ENCODE results near the gene LAGE3. TPM values are rescaled to one million over a fixed set of nuclear protein-coding genes. Genes with fewer than 3 reads are reported as not detected.

Gene LAGE3
- total and polyA plus RNA-seq, 2 donors (not counting 3 experiments of a cell fraction or from before 2014, with no cell fraction given), result 14.3 to 31.9 TPM

- Histone ChIP-seq H2AFZ (ENCODE audit: low read depth, low read length) (no peak overlapping the region), H3K9ac (replicated peaks; ENCODE audit: extremely low read depth, insufficient read depth, low read length) (no peak overlapping the region), H3K79me2 (ENCODE audit: control insufficient read depth, insufficient read depth, low read length) (peaks cover 25% of the 10 kb centered on the region), H3K4me3 (replicated peaks in 1 of 3; ENCODE audit: insufficient read depth in 1 of 3, low read depth in 1 of 3, low read length in 3 of 3) (no peak overlapping the region), H3K27ac (ENCODE audit: insufficient read depth, low read depth, low read length) (no peak overlapping the region), H3K4me1 (ENCODE audit: control insufficient read depth, extremely low read depth, insufficient read depth, low read length) (peaks cover 7% of the 10 kb centered on the region), H3K36me3 (ENCODE audit: control insufficient read depth in 2 of 2, extremely low read depth in 1 of 2, insufficient read depth in 2 of 2, low read length in 2 of 2) (peaks cover 0 to 26% of the 10 kb centered on the region in 2 experiments), H3K4me2 (ENCODE audit: insufficient read depth, low read length) (no peak overlapping the region), H3K27me3 (ENCODE audit: control insufficient read depth in 2 of 2, insufficient read depth in 2 of 2, low read length in 2 of 2) (no peaks in the 10 kb centered on the region), H4K20me1 (replicated peaks; ENCODE audit: control insufficient read depth, extremely low read depth, insufficient read depth, low read length) (no peaks in the 10 kb centered on the region), H3K9me3 (replicated peaks; ENCODE audit: control insufficient read depth, insufficient read depth, low read length) (no peaks in the 10 kb centered on the region), H3K9me1 (replicated peaks; ENCODE audit: control insufficient read depth, extremely low read depth, insufficient read depth, low read length) (no peaks in the 10 kb centered on the region)
- intact Hi-C loops (cut with micrococcal nuclease), result no loop called here
- ChIA-PET POLR2A (no interaction called here), CTCF (no interaction called here)
- no TSS peak for BruUV-seq (replicated peaks)
- no peak for DNase-seq (ENCODE audit: low read depth, low spot score)
- TF ChIP-seq CTCF (IDR thresholded peaks at IDR 0.05; ENCODE audit: extremely low read depth in 1 of 2, insufficient read depth in 1 of 2, low read depth in 1 of 2, low read length in 2 of 2) (no peak), EZH2 (IDR thresholded peaks at IDR 0.05; ENCODE audit: borderline replicate concordance, low read depth, low read length, severe bottlenecking) (no peak), FOS (IDR thresholded peaks at IDR 0.05; ENCODE audit: borderline replicate concordance, insufficient read depth, low read length) (no peak), POLR2A (IDR thresholded peaks at IDR 0.05; ENCODE audit: low read depth, low read length) (no peak), GATA2 (IDR thresholded peaks at IDR 0.05; ENCODE audit: insufficient read depth, insufficient read length, low read depth, low read length) (no peak)
- no peak for FAIRE-seq
- dilution Hi-C loops (cut with MboI; ENCODE audit: extremely low pct_ligation_motif_present, low sequenced_read_pairs), result no loop called here
Observed at GRCh38 chrX:154462396-154462795, 16.7 kb downstream of the LAGE3 start.

GRCh38 chrX:154460326-154460725 lies 18.8 kb downstream of the LAGE3 start:
- TF ChIP-seq GATA2 (IDR thresholded peaks at IDR 0.05; ENCODE audit: insufficient read depth, insufficient read length, low read depth, low read length), result no peak
- no peak for TF ChIP-seq FOS (IDR thresholded peaks at IDR 0.05; ENCODE audit: borderline replicate concordance, insufficient read depth, low read length)
- TF ChIP-seq JUN (IDR thresholded peaks at IDR 0.05; ENCODE audit: borderline replicate concordance, insufficient read depth, insufficient read length, low read depth), result no peak
- no peak for TF ChIP-seq POLR2A (IDR thresholded peaks at IDR 0.05; ENCODE audit: low read depth, low read length)
- TF ChIP-seq EZH2 (IDR thresholded peaks at IDR 0.05; ENCODE audit: borderline replicate concordance, low read depth, low read length, severe bottlenecking), result no peak
- TF ChIP-seq MAX (IDR thresholded peaks at IDR 0.05; ENCODE audit: insufficient read depth, insufficient read length), result no peak
- no peak for TF ChIP-seq POLR2AphosphoS5 (IDR thresholded peaks at IDR 0.05; ENCODE audit: insufficient read depth, low read depth, low read length)
- no peak for TF ChIP-seq CTCF (IDR thresholded peaks at IDR 0.05; ENCODE audit: extremely low read depth in 1 of 2, insufficient read depth in 1 of 2, low read depth in 1 of 2, low read length in 2 of 2)
- TF ChIP-seq MYC (IDR thresholded peaks at IDR 0.05; ENCODE audit: low read depth, low read length), result no peak
- H3K27me3 ChIP-seq (ENCODE audit: control insufficient read depth in 2 of 2, insufficient read depth in 2 of 2, low read length in 2 of 2), result no peaks in the 10 kb centered on the region
- H3K9ac ChIP-seq (replicated peaks; ENCODE audit: extremely low read depth, insufficient read depth, low read length), result no peak overlapping the region
- TSS peak; percentile 3 for BruUV-seq (replicated peaks)
- FAIRE-seq (no peak), DNase-seq (ENCODE audit: low read depth, low spot score) (no peak)
- ChIA-PET POLR2A (no interaction called here), CTCF (interaction anchor here (1.0 kb wide), 1 partner anchor 87 kb away, joined by 3 read pairs; no protein-coding TSS in a partner anchor)
- no peak overlapping the region for H3K4me3 ChIP-seq (replicated peaks in 1 of 3; ENCODE audit: insufficient read depth in 1 of 3, low read depth in 1 of 3, low read length in 3 of 3)
- no peak overlapping the region for H3K27ac ChIP-seq (ENCODE audit: insufficient read depth, low read depth, low read length)
- no peak overlapping the region for H3K4me2 ChIP-seq (ENCODE audit: insufficient read depth, low read length)
- no peaks in the 10 kb centered on the region for H3K9me3 ChIP-seq (replicated peaks; ENCODE audit: control insufficient read depth, insufficient read depth, low read length)
- peaks cover 0 to 11% of the 10 kb centered on the region in 2 experiments for H3K36me3 ChIP-seq (ENCODE audit: control insufficient read depth in 2 of 2, extremely low read depth in 1 of 2, insufficient read depth in 2 of 2, low read length in 2 of 2)
- dilution Hi-C loops (cut with MboI; ENCODE audit: extremely low pct_ligation_motif_present, low sequenced_read_pairs) (no loop called here), intact Hi-C loops (cut with micrococcal nuclease) (no loop called here)
- no peaks in the 10 kb centered on the region for H3K9me1 ChIP-seq (replicated peaks; ENCODE audit: control insufficient read depth, extremely low read depth, insufficient read depth, low read length)
- H2AFZ ChIP-seq (ENCODE audit: low read depth, low read length), result no peak overlapping the region
- H4K20me1 ChIP-seq (replicated peaks; ENCODE audit: control insufficient read depth, extremely low read depth, insufficient read depth, low read length), result no peaks in the 10 kb centered on the region
- peaks cover 25% of the 10 kb centered on the region for H3K79me2 ChIP-seq (ENCODE audit: control insufficient read depth, insufficient read depth, low read length)
- peaks cover 7% of the 10 kb centered on the region for H3K4me1 ChIP-seq (ENCODE audit: control insufficient read depth, extremely low read depth, insufficient read depth, low read length)

Data from endothelial cell of umbilical vein (primary cell).